IMR-90 (cell line): ENCODE data around the gene POU2F2. TPM values are rescaled to one million over a fixed set of nuclear protein-coding genes. Genes with fewer than 3 reads are reported as not detected.
A peak's percentile ranks its signal among the peaks of the same experiment; 100 is the strongest.

Experiments used
- ATAC-seq: fragments of 200-7000 bp; cut with Tn5 transposase; 2 replicates; pipeline ENCODE4 v1.9.1; 2020; ENCODE audit warnings: low read depth, mild to moderate bottlenecking, moderate library complexity
- BruUV-seq: library from RNA; stranded (reverse); fragments of 400-500 nt; replicated peaks from 2 replicates; lab custom pipeline; 2021; lab: Mats Ljungman, UMichigan
- CTCF ChIA-PET: fragments of 300-600 bp; formaldehyde crosslinking; extraction: SDS; loops from one replicate; lab custom pipeline; 2021; ENCODE audit warnings: antibody characterized with exemption; lab: Yijun Ruan, JAX
- POLR2A ChIA-PET: fragments of 300-600 bp; sonication (Branson Sonifier 250); formaldehyde crosslinking; loops from one replicate; lab custom pipeline; 2022; ENCODE audit warnings: antibody characterized with exemption; ENCODE audit not compliant: unreplicated experiment; lab: Charles Lee
- DNase-seq: peaks from one replicate; pipeline ENCODE4 v3.0.0; 2013
- H2AFZ ChIP-seq: replicated peaks from 2 replicates; pipeline ENCODE3; 2013; ENCODE audit warnings: low read length, mild to moderate bottlenecking; ENCODE audit not compliant: poor library complexity
- H2AK5ac ChIP-seq: 2 replicates; pipeline ENCODE4 v1.6.1; 2013; ENCODE audit warnings: low read depth, low read length, inconsistent platforms
- H2AK9ac ChIP-seq: replicated peaks from 2 replicates; pipeline ENCODE3; 2013; ENCODE audit warnings: mild to moderate bottlenecking, low read depth, low read length, moderate library complexity; ENCODE audit not compliant: poor library complexity
- H2BK120ac ChIP-seq: 2 replicates; pipeline ENCODE4 v1.6.1; 2013; ENCODE audit warnings: low read depth, low read length, inconsistent platforms
- H2BK15ac ChIP-seq: 3 replicates; pipeline ENCODE4 v1.6.1; 2013; ENCODE audit warnings: low read depth, low read length, inconsistent platforms
- H2BK20ac ChIP-seq: 2 replicates; pipeline ENCODE4 v1.6.1; 2013; ENCODE audit warnings: low read depth, mild to moderate bottlenecking, inconsistent platforms, low read length, moderate library complexity
- H2BK5ac ChIP-seq: 2 replicates; pipeline ENCODE4 v1.6.1; 2013; ENCODE audit warnings: mild to moderate bottlenecking, low read depth, low read length, inconsistent platforms; ENCODE audit not compliant: poor library complexity, severe bottlenecking
- H3K14ac ChIP-seq: replicated peaks from 2 replicates; pipeline ENCODE4 v1.6.1; 2013; ENCODE audit warnings: low read depth, low read length, inconsistent platforms
- H3K18ac ChIP-seq: 2 replicates; pipeline ENCODE4 v1.6.1; 2013; ENCODE audit warnings: low read depth, low read length, control low read depth
- H3K23ac ChIP-seq: 2 replicates; pipeline ENCODE4 v1.6.1; 2013; ENCODE audit warnings: low read depth, low read length, inconsistent platforms
- H3K27ac ChIP-seq: 2 replicates; pipeline ENCODE4 v1.5.1; 2013; ENCODE audit warnings: mild to moderate bottlenecking, control low read depth, low read length; ENCODE audit not compliant: insufficient read depth
- H3K27me3 ChIP-seq: 2 replicates; pipeline ENCODE4 v1.6.1; 2013; ENCODE audit warnings: low read length; ENCODE audit not compliant: control insufficient read depth, insufficient read depth
- H3K36me3 ChIP-seq: 2 replicates; pipeline ENCODE4 v1.6.1; 2013; ENCODE audit warnings: low read length, mixed read lengths; ENCODE audit not compliant: control insufficient read depth, insufficient read depth
- H3K4ac ChIP-seq: 2 replicates; pipeline ENCODE4 v1.6.1; 2013; ENCODE audit warnings: low read depth, low read length, inconsistent platforms
- H3K4me1 ChIP-seq: 2 replicates; pipeline ENCODE4 v1.6.1; 2013; ENCODE audit warnings: low read length, mixed read lengths; ENCODE audit not compliant: control insufficient read depth, insufficient read depth
- H3K4me2 ChIP-seq: 2 replicates; pipeline ENCODE4 v1.6.1; 2013; ENCODE audit warnings: low read depth, mild to moderate bottlenecking, control low read depth, low read length, moderate library complexity
- H3K4me3 ChIP-seq: 2 replicates; pipeline ENCODE4 v1.5.1; 2013; ENCODE audit warnings: low read depth, mild to moderate bottlenecking, control low read depth, low read length, moderate library complexity; ENCODE audit not compliant: insufficient read depth
- H3K56ac ChIP-seq: 2 replicates; pipeline ENCODE4 v1.6.1; 2013; ENCODE audit warnings: low read length, inconsistent platforms; ENCODE audit not compliant: insufficient read depth; ENCODE audit errors: extremely low read depth
- H3K79me1 ChIP-seq, 2 experiments: 2 replicates each; pipeline ENCODE4 v1.6.1; 2013; ENCODE audit warnings: low read length in 2 of 2, inconsistent platforms in 1 of 2, low read depth in 1 of 2
- H3K9ac ChIP-seq: 2 replicates; pipeline ENCODE4 v1.6.1; 2013; ENCODE audit warnings: low read depth, low read length, control low read depth
- H3K9me1 ChIP-seq: 2 replicates; pipeline ENCODE4 v1.6.1; 2013; ENCODE audit warnings: low read length, inconsistent platforms; ENCODE audit not compliant: insufficient read depth
- H3K9me3 ChIP-seq: 2 replicates; pipeline ENCODE4 v1.6.1; 2013; ENCODE audit warnings: low read length; ENCODE audit not compliant: control insufficient read depth, insufficient read depth
- H4K20me1 ChIP-seq: 2 replicates; pipeline ENCODE4 v1.6.1; 2013; ENCODE audit warnings: low read length, inconsistent platforms; ENCODE audit not compliant: insufficient read depth
- H4K5ac ChIP-seq: 2 replicates; pipeline ENCODE4 v1.6.1; 2013; ENCODE audit warnings: mild to moderate bottlenecking, low read depth, low read length, control low read depth
- H4K8ac ChIP-seq, 2 experiments: 2 replicates each; pipeline ENCODE4 v1.6.1; 2013; ENCODE audit warnings: low read depth in 2 of 2, low read length in 2 of 2, control low read depth in 1 of 2, inconsistent platforms in 1 of 2
- H4K91ac ChIP-seq: 2 replicates; pipeline ENCODE4 v1.6.1; 2013; ENCODE audit warnings: low read depth, low read length, inconsistent platforms; ENCODE audit not compliant: insufficient read depth
- BHLHE40 ChIP-seq: fragments of 150-350 bp; IDR thresholded peaks from 2 replicates; pipeline ENCODE4 v1.6.1; 2016; ENCODE audit warnings: mild to moderate bottlenecking, low read depth, low read length
- CEBPB ChIP-seq: IDR thresholded peaks from 2 replicates; pipeline ENCODE4 v1.6.1; 2012; ENCODE audit warnings: low read depth, low read length, improper control_type of control experiment
- CHD1 ChIP-seq: IDR thresholded peaks from 2 replicates; pipeline ENCODE4 v1.6.1; 2012; ENCODE audit warnings: low read depth, low read length, improper control_type of control experiment
- CTCF ChIP-seq: conservative IDR thresholded peaks from 2 replicates; pipeline ENCODE4 v1.5.1; 2012; ENCODE audit warnings: mild to moderate bottlenecking, low read depth, low read length, improper control_type of control experiment
- ELK1 ChIP-seq: fragments of 150-350 bp; IDR thresholded peaks from 2 replicates; pipeline ENCODE4 v1.6.1; 2016; ENCODE audit warnings: low read depth, mild to moderate bottlenecking, low read length, moderate library complexity, borderline replicate concordance
- FOS ChIP-seq: fragments of 150-350 bp; IDR thresholded peaks from 2 replicates; pipeline ENCODE4 v1.6.1; 2016; ENCODE audit warnings: low read depth, low read length
- MAFK ChIP-seq: IDR thresholded peaks from 2 replicates; pipeline ENCODE4 v1.6.1; 2012; ENCODE audit warnings: low read depth, low read length, improper control_type of control experiment
- MAZ ChIP-seq: IDR thresholded peaks from 2 replicates; pipeline ENCODE4 v1.6.1; 2012; ENCODE audit warnings: low read depth, mild to moderate bottlenecking, low read length, improper control_type of control experiment, moderate library complexity, borderline replicate concordance
- MXI1 ChIP-seq: IDR thresholded peaks from 2 replicates; pipeline ENCODE4 v1.6.1; 2012; ENCODE audit warnings: low read depth, mild to moderate bottlenecking, low read length, moderate library complexity, borderline replicate concordance
- NFE2L2 ChIP-seq: fragments of 150-350 bp; IDR thresholded peaks from 2 replicates; pipeline ENCODE4 v1.6.1; 2016; ENCODE audit warnings: low read depth, mild to moderate bottlenecking, low read length
- POLR2A ChIP-seq: IDR thresholded peaks from 2 replicates; pipeline ENCODE4 v1.6.1; 2012; ENCODE audit warnings: mild to moderate bottlenecking, low read depth, low read length
- RAD21 ChIP-seq: IDR thresholded peaks from 2 replicates; pipeline ENCODE4 v1.6.1; 2012; ENCODE audit warnings: low read length, improper control_type of control experiment
- RCOR1 ChIP-seq: IDR thresholded peaks from 2 replicates; pipeline ENCODE4 v1.6.1; 2012; ENCODE audit warnings: mild to moderate bottlenecking, low read length, improper control_type of control experiment; ENCODE audit not compliant: insufficient replicate concordance
- RFX5 ChIP-seq: IDR thresholded peaks from 2 replicates; pipeline ENCODE4 v1.8.0; 2012; ENCODE audit warnings: low read depth, mild to moderate bottlenecking, low read length, moderate library complexity
- SMC3 ChIP-seq: fragments of 150-350 bp; IDR thresholded peaks from 2 replicates; pipeline ENCODE4 v1.6.1; 2016; ENCODE audit warnings: low read depth, mild to moderate bottlenecking, antibody characterized with exemption, low read length, moderate library complexity
- USF2 ChIP-seq: fragments of 150-350 bp; IDR thresholded peaks from 2 replicates; pipeline ENCODE4 v1.6.1; 2017; ENCODE audit warnings: mild to moderate bottlenecking, antibody characterized with exemption, low read length, low read depth
- WGBS, 2 experiments: methylation state at CpG; one replicate each; pipeline versions ENCODE4 v1.1.5 to v1.1.7; 2013; ENCODE audit warnings: missing lambda C conversion rate in 2 of 2; ENCODE audit not compliant: insufficient read length in 1 of 2; ENCODE audit errors: extremely low coverage in 2 of 2; 5-methylcytosine and 5-hydroxymethylcytosine counted together
- dilution Hi-C: fragments of 300-500 bp; cut with HindIII; formaldehyde crosslinking; loops from one replicate; pipeline ENCODE4 v1.14.3; 2018; ENCODE audit warnings: low sequenced_read_pairs; ENCODE audit not compliant: unreplicated experiment
- in situ Hi-C: fragments of 300-500 bp; cut with MboI; formaldehyde crosslinking; loops from 3 replicates; pipeline ENCODE4 v1.14.3; 2019; ENCODE audit warnings: low sequenced_read_pairs, inconsistent platforms, mixed read lengths
- intact Hi-C: fragments of 100-400 bp; cut with micrococcal nuclease; formaldehyde crosslinking; loops from 2 replicates; pipeline ENCODE4 v1.10.0; 2022
- polyA plus RNA-seq, 3 experiments: library from polyadenylated mRNA; depleted of rRNA; stranded (reverse); fragments of >200 nt; gene quantifications; 2 replicates each; pipeline ENCODE4 v1.2.3, GENCODE V29; 2012; ENCODE audit warnings: low replicate concordance in 1 of 3
- total RNA-seq: library from RNA; depleted of rRNA; stranded (reverse); fragments of >200 nt; gene quantifications from 2 replicates; pipeline ENCODE4 v1.2.3, GENCODE V29; 2012

POU2F2 gene
- total and polyA plus RNA-seq, 2 of the 4 experiments (the other 2 are of a cell fraction), result 0.54 to 5.0 TPM

DNA sequence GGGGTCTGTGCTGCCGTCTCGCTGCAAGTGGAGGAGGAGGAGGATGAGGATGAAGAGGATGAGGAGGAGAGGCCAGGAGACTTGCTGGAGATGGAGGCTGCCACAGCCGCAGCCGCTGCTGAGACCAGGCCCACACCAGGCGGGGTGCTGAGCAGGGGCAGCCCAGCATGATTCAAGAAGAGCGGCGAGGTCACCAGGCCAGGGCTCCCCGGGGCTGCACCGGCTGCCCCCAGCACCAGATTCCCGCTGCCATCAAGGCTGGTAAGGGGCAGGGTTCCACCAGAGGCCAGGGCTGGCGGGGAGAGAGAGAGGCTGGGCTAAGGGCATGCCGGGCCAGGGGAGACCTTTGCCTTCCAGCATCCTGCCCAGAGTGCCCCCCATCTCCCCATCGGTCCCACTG, 40.9 kb downstream of the POU2F2 start:
- DNase-seq (no peak), ATAC-seq (no peak)
- Histone ChIP-seq H2BK15ac (no peak overlapping the region), H2BK20ac (no peak overlapping the region), H2AFZ (no peak overlapping the region), H2BK5ac (no peak overlapping the region), H3K4me2 (no peak overlapping the region), H3K79me1 (peaks cover 0 to 15% of the 10 kb centered on the region in 2 experiments; a peak in 2 of 4 replicates), H3K14ac (no peak overlapping the region), H2AK9ac (peak overlapping the region; percentile 3), H3K36me3 (no peaks in the 10 kb centered on the region), H3K9ac (no peak overlapping the region), H3K27ac (no peak overlapping the region), H4K20me1 (no peaks in the 10 kb centered on the region), H3K18ac (no peak overlapping the region), H4K91ac (0 out of 2 replicates have a peak overlapping the region, but pooled peaks have one; percentile 32), H2AK5ac (peak overlapping the region; percentile 85), H3K27me3 (no peaks in the 10 kb centered on the region; the same call in 1 of the 2 replicates), H3K9me3 (no peaks in the 10 kb centered on the region), H3K4me3 (no peak overlapping the region), H3K23ac (no peak overlapping the region), H2BK120ac (no peak overlapping the region), H4K8ac (0 out of 4 replicates have a peak overlapping the region, but pooled peaks of 1 of the 2 experiments have one; percentile 6), H3K9me1 (peaks cover 10% of the 10 kb centered on the region), H3K56ac (no peak overlapping the region), H4K5ac (no peak overlapping the region), H3K4me1 (peaks cover 12% of the 10 kb centered on the region), H3K4ac (no peak overlapping the region)
- in situ Hi-C loops (no loop called here), dilution Hi-C loops (no loop called here), intact Hi-C loops (no loop called here)
- TF ChIP-seq CEBPB (no peak), MAFK (no peak), USF2 (no peak), MXI1 (no peak), FOS (no peak), MAZ (no peak), BHLHE40 (no peak), POLR2A (no peak), CTCF (no peak), RCOR1 (no peak), RAD21 (no peak), NFE2L2 (no peak), CHD1 (no peak), RFX5 (no peak), SMC3 (no peak), ELK1 (no peak)
- CTCF ChIA-PET, result no interaction called here
- POLR2A ChIA-PET, result no interaction called here
- WGBS, 2 experiments, result 92% methylated on average over 7 of the region's 13 CpGs; no CpG with 5 or more reads in 1 of the 2 experiments
- BruUV-seq, result no TSS peak
